Measurements from ENCODE around the gene OBSCN.
"Not testable (repeated sequence)": the region's sequence is repeated elsewhere in the genome, so short reads cannot be mapped to it uniquely, and the experiment has no call there.

The OBSCN gene

GRCh38 chr1:228233136-228233535, 25.3 kb downstream of the OBSCN start:
- DNase-seq = no peak

GRCh38 chr1:228234921-228235320, 27.1 kb downstream of the OBSCN start:
- no peak for DNase-seq

DNA sequence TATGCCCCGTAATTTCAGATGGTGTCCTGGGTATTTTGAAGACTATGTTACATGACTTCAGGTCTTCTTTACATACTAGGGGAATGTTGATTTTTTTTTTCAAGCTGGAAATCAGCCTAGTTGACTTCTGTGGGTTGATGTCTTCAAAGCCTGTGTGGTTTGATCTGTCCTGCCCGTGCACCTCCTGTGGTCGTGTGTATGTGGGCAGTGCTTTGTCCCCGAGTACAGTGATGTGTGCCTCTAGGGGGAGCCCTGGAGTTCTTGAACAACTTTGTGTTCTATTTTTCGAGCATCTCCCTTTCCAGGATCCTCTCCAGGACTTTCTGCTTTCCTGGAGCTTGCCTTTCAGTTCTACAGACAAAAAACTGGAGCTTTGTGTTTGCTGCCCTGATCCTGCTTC, 28.9 kb downstream of the OBSCN start:
- no peak for DNase-seq

DNA sequence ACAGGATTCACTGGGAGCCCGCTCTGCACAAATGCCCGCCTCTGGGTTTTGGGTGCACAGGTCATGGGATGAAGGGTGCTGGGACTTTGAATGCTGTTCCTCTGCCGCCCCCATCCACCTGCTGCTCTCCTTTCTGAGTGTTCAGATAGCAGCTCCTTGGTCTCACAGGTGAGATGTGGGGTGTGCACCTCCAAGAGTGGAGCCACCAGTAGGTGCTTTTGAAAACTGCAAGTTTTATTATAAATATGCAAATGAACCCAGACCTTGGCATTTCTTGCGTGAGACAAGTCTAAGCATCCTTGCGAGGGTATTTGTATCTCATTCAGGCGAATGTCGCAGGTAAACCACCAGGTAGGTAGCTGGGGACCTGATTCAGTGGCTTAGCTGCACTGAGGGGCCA, 30.2 kb downstream of the OBSCN start:
- no peak for DNase-seq

GRCh38 chr1:228238461-228238860, 30.6 kb downstream of the OBSCN start:
- no peak for DNase-seq

DNA sequence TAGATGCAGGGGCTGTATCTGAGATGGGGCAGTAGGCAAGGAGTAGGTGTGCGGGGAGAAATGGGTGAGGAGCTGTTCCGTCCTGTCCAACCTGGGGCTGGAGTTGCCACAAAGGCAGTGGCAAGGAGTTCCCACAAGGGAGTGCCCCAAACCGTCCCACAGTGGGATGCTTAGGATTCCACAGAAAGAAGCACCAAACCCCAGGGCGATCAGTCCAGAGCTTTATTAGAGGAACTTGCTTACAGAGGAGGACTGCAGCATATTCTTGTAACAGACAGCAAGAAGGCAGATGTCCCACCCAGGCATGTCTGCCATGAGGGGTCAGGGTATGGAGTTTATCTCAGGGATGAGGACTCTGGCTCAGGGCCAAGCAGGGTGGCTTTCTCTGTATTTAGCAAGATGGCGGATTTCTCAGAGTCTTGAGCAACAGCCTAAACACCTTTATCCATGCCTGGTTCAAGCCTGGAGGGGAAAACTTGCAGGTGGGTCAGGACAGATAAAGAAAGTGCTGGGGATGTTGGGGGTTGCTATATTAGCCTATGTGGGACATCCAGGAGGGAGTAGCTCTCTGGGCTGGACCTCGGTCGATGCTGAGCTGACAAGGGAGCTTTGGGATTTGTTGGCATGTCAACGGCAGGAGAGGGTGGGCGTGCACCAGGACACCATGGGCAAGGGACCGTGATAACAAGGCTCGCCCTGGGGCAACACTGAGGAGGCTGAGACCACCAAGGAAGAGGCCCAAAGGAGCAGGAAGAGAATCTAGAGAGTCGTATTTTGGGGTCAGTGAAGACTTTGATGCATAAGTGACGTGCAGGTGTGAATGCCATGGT, 32.8 kb downstream of the OBSCN start:
- DNase-seq = no peak

DNA sequence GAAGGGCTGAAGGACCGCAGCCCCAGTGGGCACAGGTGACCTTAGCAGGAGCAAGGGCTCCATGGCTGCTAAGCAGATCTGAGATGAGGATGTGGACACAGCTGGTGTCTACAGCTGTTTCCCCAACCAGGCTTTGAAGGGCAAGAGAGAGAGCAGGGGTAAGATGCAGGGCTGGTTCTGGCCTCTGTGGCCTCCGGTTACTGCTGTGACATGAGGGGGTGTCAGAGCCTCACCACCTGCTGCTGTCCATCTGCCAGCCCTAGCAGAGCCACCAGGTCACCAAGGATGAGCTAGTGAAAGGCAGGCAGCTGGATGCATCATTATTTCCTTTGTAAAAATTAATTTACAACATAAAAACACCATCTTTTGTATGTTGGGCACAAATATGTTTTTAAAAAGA, 33.4 kb downstream of the OBSCN start:
- no peak for DNase-seq

DNA sequence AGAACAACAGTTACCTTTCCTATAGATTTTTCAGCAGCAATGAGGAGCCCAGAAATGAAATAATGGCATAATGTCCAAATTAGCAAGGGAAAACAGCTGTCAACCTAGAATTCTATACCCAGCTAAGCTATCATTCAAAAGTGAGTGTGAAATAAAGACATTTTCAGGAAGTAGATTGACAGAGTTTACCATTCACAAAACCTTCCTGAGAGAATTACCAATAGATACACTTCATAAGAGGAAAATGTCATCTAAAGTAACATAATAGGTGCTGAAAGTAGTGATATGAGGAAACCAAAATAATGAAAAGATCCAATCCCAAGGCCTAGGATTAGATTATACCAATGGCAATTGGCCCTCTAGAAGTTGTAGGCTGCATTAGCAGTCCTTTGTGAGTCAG, 34.6 kb downstream of the OBSCN start:
- no peak for DNase-seq

DNA sequence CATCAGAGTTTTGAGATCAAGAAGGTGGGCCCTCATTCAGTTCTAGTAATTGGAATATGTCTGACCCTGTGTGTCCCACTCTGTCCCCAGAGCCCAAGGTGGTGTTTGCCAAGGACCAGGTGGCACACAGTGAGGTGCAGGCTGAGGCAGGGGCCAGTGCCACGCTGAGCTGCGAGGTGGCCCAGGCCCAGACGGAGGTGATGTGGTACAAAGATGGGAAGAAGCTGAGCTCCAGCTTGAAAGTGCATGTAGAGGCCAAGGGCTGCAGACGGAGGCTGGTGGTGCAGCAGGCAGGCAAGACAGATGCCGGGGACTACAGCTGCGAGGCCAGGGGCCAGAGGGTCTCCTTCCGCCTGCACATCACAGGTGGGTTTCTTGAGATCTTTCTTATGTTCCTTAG, 35.2 kb downstream of the OBSCN start:
- no peak for DNase-seq

DNA sequence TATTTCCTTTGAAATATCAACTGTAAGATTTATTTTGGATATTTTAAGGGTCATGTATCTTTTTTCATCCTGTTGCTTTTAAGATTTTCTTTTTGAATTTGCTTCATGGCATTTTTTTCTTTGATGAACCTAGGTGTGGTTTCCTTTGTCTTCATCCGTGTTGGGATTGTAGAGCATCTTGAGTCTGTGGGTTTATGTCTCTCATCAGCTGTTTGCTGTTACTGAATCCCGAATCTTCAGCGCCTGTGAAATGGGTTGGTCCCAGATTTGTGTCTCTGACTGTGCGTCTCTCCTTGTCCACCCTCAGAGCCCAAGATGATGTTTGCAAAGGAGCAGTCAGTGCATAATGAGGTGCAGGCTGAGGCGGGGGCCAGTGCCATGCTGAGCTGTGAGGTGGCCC, 36.1 kb downstream of the OBSCN start:
- not testable (repeated sequence) for DNase-seq

DNA sequence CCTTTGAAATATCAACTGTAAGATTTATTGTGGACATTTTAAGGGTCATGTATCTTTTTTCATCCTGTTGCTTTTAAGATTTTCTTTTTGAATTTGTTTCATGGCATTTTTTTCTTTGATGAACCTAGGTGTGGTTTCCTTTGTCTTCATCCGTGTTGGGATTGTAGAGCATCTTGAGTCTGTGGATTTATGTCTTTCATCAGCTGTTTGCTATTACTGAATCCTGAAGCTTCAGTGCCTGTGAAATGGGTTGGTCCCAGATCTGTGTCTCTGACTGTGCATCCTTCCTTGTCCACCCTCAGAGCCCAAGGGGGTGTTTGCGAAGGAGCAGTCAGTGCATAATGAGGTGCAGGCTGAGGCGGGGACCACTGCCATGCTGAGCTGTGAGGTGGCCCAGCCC, 37.3 kb downstream of the OBSCN start:
- DNase-seq = no peak

DNA sequence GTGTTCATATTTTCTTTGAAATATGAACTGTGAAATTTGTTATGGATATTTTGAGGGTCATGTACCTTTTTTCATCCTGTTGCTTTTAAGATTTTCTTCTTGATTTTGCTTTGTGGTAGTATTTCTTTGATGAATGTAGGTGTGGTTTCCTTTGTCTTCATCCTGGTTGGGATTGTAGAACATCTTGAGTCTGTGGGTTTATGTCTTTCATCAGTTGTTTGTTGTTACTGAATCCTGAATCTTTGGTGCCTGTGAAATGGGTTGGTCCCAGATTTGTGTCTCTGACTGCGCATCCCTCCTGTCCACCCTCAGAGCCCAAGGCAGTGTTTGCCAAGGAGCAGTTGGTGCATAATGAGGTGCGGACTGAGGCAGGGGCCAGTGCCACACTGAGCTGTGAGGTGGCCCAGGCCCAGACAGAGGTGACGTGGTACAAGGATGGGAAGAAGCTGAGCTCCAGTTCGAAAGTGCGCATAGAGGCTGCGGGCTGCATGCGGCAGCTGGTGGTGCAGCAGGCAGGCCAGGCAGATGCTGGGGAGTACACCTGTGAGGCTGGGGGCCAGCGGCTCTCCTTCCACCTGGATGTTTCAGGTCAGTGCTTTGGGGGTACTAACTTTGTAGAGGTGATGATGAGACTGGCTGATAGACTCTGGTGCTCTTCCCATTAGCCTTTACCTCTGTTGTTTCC, 38.5 kb downstream of the OBSCN start:
- no peak for DNase-seq

- no peak for DNase-seq
Observed at GRCh38 chr1:228249513-228250305, 41.9 kb downstream of the OBSCN start.

GRCh38 chr1:228252476-228252875, 44.6 kb downstream of the OBSCN start:
- not testable (repeated sequence) for DNase-seq

DNA sequence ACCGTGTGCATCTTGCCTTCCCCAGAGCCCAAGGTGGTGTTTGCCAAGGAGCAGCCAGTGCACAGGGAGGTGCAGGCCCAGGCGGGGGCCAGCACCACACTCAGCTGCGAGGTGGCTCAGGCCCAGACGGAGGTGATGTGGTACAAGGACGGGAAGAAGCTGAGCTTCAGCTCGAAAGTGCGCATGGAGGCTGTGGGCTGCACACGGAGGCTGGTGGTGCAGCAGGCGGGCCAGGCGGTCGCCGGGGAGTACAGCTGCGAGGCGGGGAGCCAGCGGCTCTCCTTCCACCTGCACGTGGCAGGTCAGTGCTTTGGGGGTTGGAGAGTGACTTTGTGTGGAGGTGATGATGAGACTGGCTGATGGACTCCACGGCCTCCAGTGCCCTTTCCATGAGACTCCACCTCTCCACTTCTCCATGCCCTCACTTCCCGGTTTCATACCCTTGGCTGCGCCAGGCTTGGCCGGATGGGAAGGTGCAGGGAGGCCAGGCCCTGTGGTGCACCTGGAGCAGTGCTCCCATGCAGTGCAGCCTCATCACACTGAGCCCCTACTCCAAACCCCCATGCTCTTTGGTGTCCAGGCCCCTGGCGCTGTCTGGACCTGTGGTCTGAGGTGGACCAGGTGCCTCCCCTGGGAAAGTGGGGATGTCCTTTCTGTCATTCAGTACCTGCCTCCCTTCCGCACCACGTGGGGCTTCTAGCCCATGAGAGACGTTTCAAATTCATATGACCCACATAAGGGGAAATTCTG, 49.0 kb downstream of the OBSCN start:
- DNase-seq = no peak

DNA sequence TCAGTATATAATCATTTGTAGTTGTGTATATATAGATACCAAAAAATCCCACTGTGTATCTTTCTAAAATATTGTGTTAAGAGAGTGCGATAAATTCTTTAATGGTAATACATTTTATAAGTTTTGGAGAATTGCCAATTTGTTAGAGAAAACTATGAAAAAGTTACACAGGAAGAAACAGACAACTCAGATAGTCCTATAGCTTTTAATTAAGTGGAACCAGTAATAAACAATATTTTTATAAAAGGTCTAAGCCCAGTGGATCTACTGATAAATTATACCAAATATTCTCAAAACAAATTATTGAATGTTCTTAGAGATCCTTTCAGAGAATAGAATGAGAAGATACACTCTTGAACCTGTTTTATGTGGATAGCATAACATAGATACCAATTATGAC, 50.6 kb downstream of the OBSCN start:
- DNase-seq = no peak

GRCh38 chr1:228259368-228259894, 51.6 kb downstream of the OBSCN start:
- DNase-seq = no peak

DNA sequence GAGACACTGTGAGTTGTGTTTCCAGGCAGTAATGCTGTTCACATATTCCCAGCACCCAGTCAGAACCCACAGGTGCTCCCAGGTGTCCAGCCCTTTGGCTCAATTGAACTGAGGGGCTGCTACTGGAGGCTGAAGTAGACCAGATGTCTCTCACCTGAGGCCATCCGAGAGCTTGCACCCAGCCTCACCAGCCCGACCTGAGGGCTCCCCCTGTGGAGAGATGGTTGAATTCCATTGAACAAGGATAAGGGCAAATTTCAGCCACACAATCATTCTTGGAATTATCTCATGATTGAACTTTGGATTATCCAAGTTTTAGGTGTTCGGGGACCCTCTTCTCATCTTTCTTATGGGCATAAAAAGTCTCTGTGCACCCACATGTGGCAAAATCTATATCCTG, 52.1 kb downstream of the OBSCN start:
- DNase-seq = no peak

DNA sequence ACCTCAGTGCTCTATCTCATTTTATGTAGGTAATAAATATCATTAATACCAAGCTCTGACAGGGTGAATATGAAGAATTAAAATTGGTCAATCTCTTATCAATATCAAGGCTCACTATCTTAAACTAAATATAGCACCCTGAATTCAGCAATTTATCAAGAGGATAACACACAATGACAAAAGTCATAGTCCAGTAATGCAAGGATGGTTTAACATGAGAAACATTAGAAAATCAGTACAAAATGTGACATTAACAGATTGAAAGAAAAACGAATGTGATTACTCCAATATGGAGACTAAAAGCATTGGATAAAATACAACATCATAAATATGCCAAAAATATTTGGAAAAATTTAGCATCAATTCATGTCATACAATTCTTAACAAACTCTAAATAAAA, 53.9 kb downstream of the OBSCN start:
- no peak for DNase-seq

- no peak for DNase-seq
Observed at GRCh38 chr1:228262475-228262874, 54.6 kb downstream of the OBSCN start.

DNA sequence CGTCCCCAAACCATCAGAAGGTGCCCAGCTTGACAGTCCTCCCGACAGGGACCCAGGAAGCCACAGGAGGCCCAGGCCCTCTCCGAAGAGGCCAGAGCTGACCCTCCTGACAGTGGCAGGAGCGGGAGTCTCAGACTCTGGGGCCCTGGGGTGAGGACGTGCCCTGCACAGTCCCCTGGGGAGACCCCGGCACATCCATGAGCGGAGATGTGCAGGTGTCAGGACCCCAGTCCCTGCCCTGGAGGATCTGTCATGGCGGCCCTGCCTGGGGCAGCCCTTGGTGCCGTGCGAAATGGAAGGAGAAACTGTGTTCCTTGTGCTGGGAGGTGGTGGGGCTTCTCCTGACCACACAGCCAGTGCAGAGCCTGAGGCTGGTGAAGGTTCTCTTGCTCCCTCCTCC, 55.8 kb downstream of the OBSCN start:
- no peak for DNase-seq

GRCh38 chr1:228264090-228264829, 56.4 kb downstream of the OBSCN start:
- no peak for DNase-seq
